ENCODE results near the gene SCO2. TPM values are rescaled to one million over a fixed set of nuclear protein-coding genes. Genes with fewer than 3 reads are reported as not detected.

SCO2 gene
- total and polyA plus RNA-seq, 2 of the 4 experiments (the other 2 are of a cell fraction), result 1.3 to 1.9 TPM

DNA sequence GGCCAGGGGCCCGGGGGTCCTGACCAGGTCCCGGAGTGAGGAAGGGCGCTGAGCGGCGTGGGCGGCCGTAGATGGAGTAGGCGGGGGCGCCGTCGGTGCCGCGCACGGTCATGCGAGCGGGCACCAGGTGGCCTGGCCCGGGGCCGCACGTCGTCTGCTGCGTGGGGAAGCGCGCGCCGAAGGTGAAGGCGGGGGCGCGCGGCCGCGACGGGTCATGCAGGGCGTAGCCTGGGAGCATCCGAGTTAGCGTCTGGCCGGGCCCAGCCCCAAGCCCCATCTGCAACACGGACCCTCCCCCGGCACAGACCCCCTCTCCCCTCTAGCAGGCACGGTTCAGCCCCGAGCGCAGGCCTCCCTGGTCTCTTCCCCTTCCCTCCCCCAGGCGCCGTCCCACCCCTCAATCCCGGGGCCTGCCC, 6.2 kb upstream of the SCO2 start:
- Histone ChIP-seq H2AFZ (replicated peaks; ENCODE audit: low read length, poor library complexity) (peak overlapping the region; percentile 81), H2AK5ac (ENCODE audit: low read depth, low read length) (peak overlapping the region; percentile 31), H3K27me3 (ENCODE audit: control insufficient read depth, insufficient read depth, low read length) (peaks cover 5% of the 10 kb centered on the region; the same call in 1 of the 2 replicates), H3K18ac (ENCODE audit: low read depth, low read length) (no peak overlapping the region), H3K4me3 (ENCODE audit: insufficient read depth, low read depth, low read length) (peak overlapping the region; percentile 39), H2BK15ac (ENCODE audit: low read depth, low read length) (no peak overlapping the region), H2BK5ac (ENCODE audit: low read depth, low read length, poor library complexity, severe bottlenecking) (no peak overlapping the region), H4K5ac (ENCODE audit: low read depth, low read length) (no peak overlapping the region), H4K20me1 (ENCODE audit: insufficient read depth, low read length) (no peaks in the 10 kb centered on the region), H3K56ac (ENCODE audit: extremely low read depth, insufficient read depth, low read length) (no peak overlapping the region), H3K27ac (ENCODE audit: insufficient read depth, low read length) (no peak overlapping the region), H3K4me2 (ENCODE audit: low read depth, low read length) (peak overlapping the region; percentile 69), H2BK120ac (ENCODE audit: low read depth, low read length) (no peak overlapping the region), H2AK9ac (replicated peaks; ENCODE audit: low read depth, low read length, poor library complexity) (peak overlapping the region; percentile 50), H3K23ac (ENCODE audit: low read depth, low read length) (no peak overlapping the region), H4K8ac (ENCODE audit: low read depth in 2 of 2, low read length in 2 of 2) (peak overlapping the region in 1 of 2 experiments; percentile 91; a peak in 2 of 4 replicates), H3K36me3 (ENCODE audit: control insufficient read depth, insufficient read depth, low read length) (no peaks in the 10 kb centered on the region), H3K4ac (ENCODE audit: low read depth, low read length) (0 out of 2 replicates have a peak overlapping the region, but pooled peaks have one; percentile 15), H2BK20ac (ENCODE audit: low read depth, low read length) (no peak overlapping the region), H3K14ac (replicated peaks; ENCODE audit: low read depth, low read length) (no peak overlapping the region), H3K79me1 (ENCODE audit: low read depth in 1 of 2, low read length in 2 of 2) (peaks cover 4 to 18% of the 10 kb centered on the region in 2 experiments; a peak in 2 of 4 replicates), H4K91ac (ENCODE audit: insufficient read depth, low read depth, low read length) (no peak overlapping the region; the same call in 1 of the 2 replicates), H3K9me3 (ENCODE audit: control insufficient read depth, insufficient read depth, low read length) (no peaks in the 10 kb centered on the region), H3K9me1 (ENCODE audit: insufficient read depth, low read length) (peaks cover 13% of the 10 kb centered on the region; the same call in 1 of the 2 replicates), H3K9ac (ENCODE audit: low read depth, low read length) (no peak overlapping the region), H3K4me1 (ENCODE audit: control insufficient read depth, insufficient read depth, low read length) (peaks cover 18% of the 10 kb centered on the region)
- dilution Hi-C loops (cut with HindIII; ENCODE audit: low sequenced_read_pairs, unreplicated experiment) (no loop called here), in situ Hi-C loops (cut with MboI; ENCODE audit: low sequenced_read_pairs) (no loop called here), intact Hi-C loops (cut with micrococcal nuclease) (no loop called here)
- TF ChIP-seq MXI1 (IDR thresholded peaks at IDR 0.05; ENCODE audit: borderline replicate concordance, low read depth, low read length), result no peak
- TF ChIP-seq NFE2L2 (IDR thresholded peaks at IDR 0.05; ENCODE audit: low read depth, low read length), result no peak
- TF ChIP-seq MAZ (IDR thresholded peaks at IDR 0.05; ENCODE audit: borderline replicate concordance, low read depth, low read length), result no peak
- TF ChIP-seq RFX5 (IDR thresholded peaks at IDR 0.05; ENCODE audit: low read depth, low read length), result no peak
- no peak for TF ChIP-seq RAD21 (IDR thresholded peaks at IDR 0.05; ENCODE audit: low read length)
- no peak for TF ChIP-seq BHLHE40 (IDR thresholded peaks at IDR 0.05; ENCODE audit: low read depth, low read length)
- TF ChIP-seq MAFK (IDR thresholded peaks at IDR 0.05; ENCODE audit: low read depth, low read length), result no peak
- no peak for TF ChIP-seq RCOR1 (IDR thresholded peaks at IDR 0.05; ENCODE audit: insufficient replicate concordance, low read length)
- no peak for TF ChIP-seq FOS (IDR thresholded peaks at IDR 0.05; ENCODE audit: low read depth, low read length)
- no peak for TF ChIP-seq POLR2A (IDR thresholded peaks at IDR 0.05; ENCODE audit: low read depth, low read length)
- peak; percentile 4 for ATAC-seq (ENCODE audit: low read depth)
- no TSS peak for BruUV-seq (replicated peaks)
- ChIA-PET POLR2A (ENCODE audit: unreplicated experiment) (no interaction called here), CTCF (no interaction called here)
- DNase-seq, result no peak
- 5% methylated on average over 8 of the region's 44 CpGs; no CpG with 5 or more reads in 1 of the 2 experiments for WGBS, 2 experiments (ENCODE audit: extremely low coverage in 2 of 2, insufficient read length in 1 of 2)
